HG03135 (cell line): ENCODE measurements around the gene OR5T3.
"Not testable (repeated sequence)": the region's sequence is repeated elsewhere in the genome, so short reads cannot be mapped to it uniquely, and the experiment has no call there.

ENCODE experiments used
- ATAC-seq: cut with Tn5 transposase; IDR thresholded peaks from one replicate; pipeline ENCODE4 v1.9.1; 2021; ENCODE audit warnings: mild to moderate bottlenecking, moderate library complexity; ENCODE audit not compliant: unreplicated experiment

Gene OR5T3

DNA sequence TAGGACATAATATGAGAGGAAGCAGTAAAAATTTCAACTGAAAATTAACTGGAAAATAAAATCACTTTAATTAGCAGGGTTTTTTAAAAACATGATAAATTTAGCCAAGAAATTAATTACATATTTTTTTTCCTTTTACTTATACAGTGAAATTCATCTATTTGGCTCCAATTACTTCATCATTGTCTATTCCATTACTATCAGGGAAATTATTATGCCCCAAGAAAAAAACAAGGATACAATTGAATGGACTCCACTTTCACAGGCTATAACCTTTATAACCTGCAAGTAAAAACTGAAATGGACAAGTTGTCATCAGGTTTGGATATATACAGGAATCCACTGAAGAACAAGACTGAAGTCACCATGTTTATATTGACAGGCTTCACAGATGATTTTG lies at the start of gene OR5T3:
Gene OR5T3, plus strand, starts transcription at position 301 of the 400 bp plus-strand sequence. Its CDS starts 0 bp downstream, at position 301.
- ATAC-seq, result no peak

DNA sequence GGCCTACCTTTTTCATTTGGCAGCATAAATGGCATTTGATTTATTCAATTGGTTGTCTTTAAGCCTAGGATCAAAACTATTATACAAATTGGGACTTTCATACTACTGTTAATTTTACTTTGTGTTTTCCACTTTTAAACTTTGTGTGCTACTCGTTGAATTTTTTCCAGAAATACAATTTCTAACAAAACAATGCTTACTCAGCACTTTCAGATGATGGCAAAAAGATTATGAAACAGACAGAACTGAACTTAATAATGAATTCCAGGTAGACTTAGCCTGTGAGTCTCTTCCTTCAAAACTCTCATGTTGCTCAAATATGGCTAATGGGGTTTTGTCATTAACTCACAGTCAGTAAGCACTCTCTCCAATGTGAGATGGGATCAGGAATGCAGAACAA lies 44.3 kb upstream of the OR5T3 start:
- ATAC-seq, result no peak

DNA sequence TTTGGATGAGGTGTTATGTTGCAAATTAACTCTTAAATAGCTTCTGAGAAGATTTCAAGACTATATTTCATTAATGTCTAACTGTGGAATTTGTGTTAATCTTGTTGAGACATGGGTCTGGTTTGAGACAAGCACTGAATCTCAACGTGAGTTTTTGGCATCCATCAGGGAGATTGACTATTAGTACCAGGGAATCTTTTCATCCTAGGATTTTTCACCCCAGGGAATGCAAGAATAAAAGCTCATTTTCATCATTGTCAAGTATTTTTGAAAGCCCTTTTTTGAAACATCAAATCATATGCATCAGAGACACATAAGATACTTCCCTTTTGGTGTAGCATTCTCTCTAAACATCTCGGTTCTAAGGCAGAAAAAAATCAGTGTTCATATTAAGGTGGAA lies 37.5 kb upstream of the OR5T3 start:
- no peak for ATAC-seq

DNA sequence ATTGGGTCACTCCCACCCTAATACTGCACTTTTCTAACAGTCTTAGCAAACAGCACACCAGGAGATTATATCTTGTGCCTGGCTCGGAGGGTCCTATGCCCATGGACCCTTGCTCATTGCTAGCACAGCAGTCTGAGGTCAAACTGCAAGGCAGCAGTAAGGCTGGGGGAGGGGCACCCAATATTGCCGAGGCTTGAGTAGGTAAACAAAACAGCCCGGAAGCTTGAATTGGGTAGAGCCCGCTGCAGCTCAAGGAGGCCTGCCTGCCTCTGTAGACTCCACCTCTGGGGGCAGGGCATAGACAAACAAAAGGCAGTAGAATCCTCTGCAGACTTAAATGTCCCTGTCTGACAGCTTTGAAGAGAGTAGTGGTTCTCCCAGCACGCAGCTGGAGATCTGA lies 32.3 kb upstream of the OR5T3 start:
- ATAC-seq, result not testable (repeated sequence)

DNA sequence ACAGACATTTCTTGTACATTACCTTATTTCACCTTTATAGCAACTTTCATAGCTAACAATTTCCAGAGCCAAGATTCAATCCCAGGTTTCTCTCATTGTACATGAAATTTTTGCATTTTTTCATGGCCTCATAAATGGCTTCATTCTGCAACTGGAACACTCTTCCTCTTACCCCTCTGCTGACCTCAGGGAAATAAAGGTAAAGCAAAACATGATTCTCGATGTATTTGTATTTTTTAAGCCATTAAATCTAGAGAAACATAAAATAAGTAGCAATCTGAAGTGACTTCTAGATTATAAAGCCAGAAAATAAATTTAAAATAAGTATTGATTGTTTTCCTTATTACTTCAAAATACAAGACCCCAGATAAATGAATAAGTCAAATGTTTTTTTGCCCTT lies 17.9 kb upstream of the OR5T3 start, which contains the start of gene OR5T2:
Gene OR5T2, minus strand, starts transcription at position 101 of the 400 bp plus-strand sequence. CDS start 1,193 bp downstream, outside the sequence.
- ATAC-seq, result no peak

DNA sequence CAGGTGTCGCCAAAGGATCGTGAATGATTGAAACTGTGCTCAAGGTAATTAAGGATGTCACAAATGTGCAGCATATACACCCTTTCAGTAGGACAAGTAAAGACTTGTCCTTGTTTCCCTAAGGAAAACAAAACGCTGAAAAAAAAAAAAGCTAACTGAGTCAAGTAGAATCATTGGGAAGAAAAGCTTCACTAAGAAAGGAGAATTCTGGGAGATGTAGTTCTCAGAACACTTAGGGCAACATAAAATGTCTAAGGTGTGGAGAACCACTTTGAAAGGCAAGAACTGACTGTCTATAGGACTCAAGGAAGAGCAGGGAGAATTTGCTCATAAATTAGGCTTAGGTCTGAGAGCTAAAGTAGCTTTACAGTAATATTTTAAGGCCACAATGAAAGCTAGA lies 19.0 kb downstream of the OR5T3 start:
- ATAC-seq, result no peak

DNA sequence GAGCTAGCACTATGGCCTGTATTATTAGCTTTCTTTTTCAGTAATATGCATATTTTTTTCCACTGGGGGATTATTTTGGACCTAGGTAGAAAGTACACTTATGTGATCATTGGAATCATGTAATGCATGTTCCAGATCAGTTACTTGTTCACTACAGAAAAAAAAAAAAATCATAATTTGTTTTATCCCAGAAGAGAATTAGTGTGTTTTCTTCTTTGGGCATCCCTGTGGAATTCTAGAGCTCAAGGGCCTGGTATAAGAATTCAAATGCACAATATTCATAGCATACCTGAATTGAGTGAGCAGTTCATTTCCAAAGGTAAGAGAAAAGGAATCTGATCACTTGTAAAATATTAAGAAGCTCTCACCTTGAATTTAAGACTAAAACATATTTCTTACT lies 21.8 kb downstream of the OR5T3 start, which contains the start of gene OR5T1:
Gene OR5T1, plus strand, starts transcription at position 301 of the 400 bp plus-strand sequence. CDS start 1,485 bp downstream, outside the sequence.
- no peak for ATAC-seq

DNA sequence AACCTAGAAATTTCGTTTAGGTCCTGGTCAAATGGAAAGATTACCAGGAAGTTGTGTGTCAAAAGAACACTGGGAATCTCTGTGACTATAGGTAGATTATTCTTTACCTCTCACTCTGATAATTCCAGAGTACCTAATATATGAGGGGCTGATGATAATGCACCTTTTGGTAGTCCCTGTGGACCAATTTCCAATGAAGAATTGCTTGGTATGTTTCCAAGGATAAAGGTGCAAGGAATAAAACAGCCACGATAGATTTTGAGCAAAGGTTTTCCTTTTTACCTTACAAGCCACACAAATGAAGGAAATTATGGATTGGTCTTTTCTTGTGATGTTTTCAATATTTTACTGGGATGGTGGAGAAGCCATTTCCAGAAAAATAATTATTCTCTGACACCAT lies 40.1 kb downstream of the OR5T3 start, which contains the start of gene OR8H1:
Gene OR8H1, minus strand, starts transcription at position 101 of the 400 bp plus-strand sequence. CDS start 1,192 bp downstream, outside the sequence.
- no peak for ATAC-seq

DNA sequence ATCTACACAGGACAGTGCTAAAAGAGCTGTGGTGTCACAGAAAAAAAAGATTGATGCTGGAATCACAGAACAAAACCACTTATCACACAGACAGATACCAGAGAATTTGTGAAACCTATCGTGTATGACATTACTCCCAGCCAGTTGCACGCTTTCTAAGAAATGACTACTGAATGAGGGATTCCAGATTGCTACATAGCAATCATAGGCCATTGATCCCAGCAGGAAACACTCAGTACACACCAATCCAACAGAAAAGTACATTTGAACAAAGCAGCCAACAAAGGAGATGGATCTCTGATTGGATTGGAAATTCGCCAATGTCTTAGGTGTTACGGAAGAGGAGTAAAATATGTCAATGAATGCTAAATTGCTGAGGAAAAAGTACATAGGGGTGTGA lies 44.8 kb downstream of the OR5T3 start:
- ATAC-seq, result no peak
